Spleen (tissue), 11 donors: Measurements from ENCODE around the gene MAN2B1. TPM values are rescaled to one million over a fixed set of nuclear protein-coding genes. Genes with fewer than 3 reads are reported as not detected.

Experiments used
- DNase-seq: peaks from one replicate; pipeline ENCODE4 v3.0.0-alpha.2; 2020
- H3K27ac ChIP-seq, 8 donors: fragments of 200-600 bp; sonication (generic) in 7 of 8; 1 replicate in 4 of 8; 2 replicates in 4 of 8; pipeline versions ENCODE4 v1.5.0 to v1.8.0; 2016 to 2021; ENCODE audit warnings: inconsistent platforms in 4 of 8, mild to moderate bottlenecking in 4 of 8, moderate library complexity in 1 of 8
- H3K27me3 ChIP-seq, 7 donors: fragments of 200-600 bp; sonication (generic) in 6 of 7; replicated peaks in 1 of 7; 1 replicate in 4 of 7; 2 replicates in 3 of 7; pipeline versions ENCODE4 v1.5.0 to v1.8.0; 2016 to 2021; ENCODE audit warnings: inconsistent platforms in 3 of 7, mild to moderate bottlenecking in 1 of 7
- H3K36me3 ChIP-seq, 6 donors: fragments of 200-600 bp; sonication (generic) in 5 of 6; 1 replicate in 4 of 6; 2 replicates in 2 of 6; pipeline versions ENCODE4 v1.5.0 to v1.8.0; 2016 to 2021; ENCODE audit warnings: inconsistent platforms in 2 of 6
- H3K4me1 ChIP-seq, 6 donors: fragments of 200-600 bp; sonication (generic) in 5 of 6; 1 replicate in 3 of 6; 2 replicates in 3 of 6; pipeline versions ENCODE4 v1.5.0 to v1.8.0; 2016 to 2021; ENCODE audit warnings: inconsistent platforms in 3 of 6
- H3K4me3 ChIP-seq, 8 donors: fragments of 200-600 bp; sonication (generic) in 7 of 8; 1 replicate in 4 of 8; 2 replicates in 4 of 8; pipeline versions ENCODE4 v1.5.0 to v1.8.0; 2016 to 2021; ENCODE audit warnings: inconsistent platforms in 4 of 8, mild to moderate bottlenecking in 4 of 8, moderate library complexity in 2 of 8
- H3K9me3 ChIP-seq, 8 donors: fragments of 200-600 bp; sonication (generic) in 7 of 8; 1 replicate in 4 of 8; 2 replicates in 4 of 8; pipeline versions ENCODE4 v1.5.0 to v1.8.0; 2016 to 2021; ENCODE audit warnings: inconsistent platforms in 4 of 8
- CTCF ChIP-seq, 11 experiments: fragments of 200-600 bp in 7 of 11; fragments of 450-650 bp in 4 of 11; sonication (generic) in 4 of 11; IDR thresholded peaks in 8 of 11; conservative IDR thresholded peaks in 3 of 11; 1 replicate in 7 of 11; 2 replicates in 4 of 11; pipeline versions ENCODE4 v1.4.0 to v1.8.0; 2016 to 2021; ENCODE audit warnings: antibody characterized with exemption in 11 of 11, inconsistent platforms in 4 of 11, mild to moderate bottlenecking in 1 of 11
- POLR2A ChIP-seq, 3 donors: fragments of 450-650 bp; IDR thresholded peaks; one replicate each; pipeline ENCODE4 v1.5.1; 2017; ENCODE audit warnings: antibody characterized with exemption in 3 of 3, mild to moderate bottlenecking in 1 of 3
- POLR2AphosphoS5 ChIP-seq, 3 donors: sonication (generic); formaldehyde crosslinking; IDR thresholded peaks; one replicate each; pipeline ENCODE4 v1.5.1; 2017; ENCODE audit warnings: antibody characterized with exemption in 3 of 3
- WGBS, 5 donors: extraction: QIAGEN DNeasy Blood & Tissue Kit in 3 of 5; methylation state at CpG; one replicate each; pipeline versions ENCODE4 v1.1.5 to v1.1.7; 2013 to 2018; 5-methylcytosine and 5-hydroxymethylcytosine counted together
- intact Hi-C: fragments of 100-400 bp; cut with DNase I; formaldehyde crosslinking; loops from one replicate; pipeline ENCODE4 v1.15.0; 2023; ENCODE audit warnings: low total_unique reads
- polyA plus RNA-seq, 3 donors: library from polyadenylated mRNA; stranded (reverse); fragments of 200-250 nt; gene quantifications; one replicate each; pipeline ENCODE4 v1.2.1, GENCODE V29; 2013
- total RNA-seq, 7 donors: library from RNA; depleted of rRNA in 3 of 7; stranded (reverse); fragments of >200 nt in 3 of 7; fragmentation: NEBNext Ultra II Directional in 4 of 7; extraction: Animal tissue kit (Norgen Biotek cat#: 25700) in 4 of 7; gene quantifications; one replicate each; pipeline versions ENCODE4 v1.1.0 to v1.2.1, GENCODE V29; 2016 to 2021
- donor health status: healthy with polysubstance abuse.
- donor health status: DM: no; HTN: no; CAD: no; lungs with moderate emphysema.
- donor health status: DM: no; HTN: no; CAD: no.
- donor health status: Bipolar disorder and iron deficiency.
- donor health status: healthy.
- donor health status: DM: no; HTN: no; CAD: no.
- donor health status: DM: yes; HTN: yes; CAD: no.

Gene MAN2B1
- total and polyA plus RNA-seq, 10 donors = 50.6 to 288 (median 190) TPM

- TF ChIP-seq POLR2AphosphoS5 (IDR thresholded peaks at IDR 0.05) = no peak
- TF ChIP-seq POLR2A (IDR thresholded peaks at IDR 0.05) = no peak
- Histone ChIP-seq H3K4me3 (no peak overlapping the region), H3K4me1 (peaks cover 0 to under 1% (median 0%) of the 10 kb centered on the region in 6 donors), H3K27ac (no peak overlapping the region), H3K27me3 (no peaks in the 10 kb centered on the region), H3K9me3 (no peaks in the 10 kb centered on the region), H3K36me3 (peaks cover 0 to 6% (median 0%) of the 10 kb centered on the region in 6 donors)
- 48 to 61% (median 56%) methylated on average over 11 to 26 of the region's 26 CpGs for WGBS, 5 donors
- intact Hi-C loops = no loop called here
- peak; percentile 66 for DNase-seq
Measured at GRCh38 chr19:12689581-12690216, 23.2 kb upstream of the MAN2B1 start.

GRCh38 chr19:12689012-12689411, 22.5 kb upstream of the MAN2B1 start:
- no peak overlapping the region for H3K4me3 ChIP-seq

GRCh38 chr19:12687496-12688196, 21.1 kb upstream of the MAN2B1 start, which contains the start of gene GNG14:
Gene GNG14 (plus strand): TSS chr19:12687998. CDS start chr19:12688049, 51 bp downstream.
- no peaks in the 10 kb centered on the region for H3K4me1 ChIP-seq
- TF ChIP-seq POLR2AphosphoS5 (IDR thresholded peaks at IDR 0.05) (no peak), POLR2A (IDR thresholded peaks at IDR 0.05) (no peak), CTCF (IDR thresholded peaks at IDR 0.05 in 8 of 11, conservative IDR thresholded peaks at IDR 0.05 in 3 of 11) (no peak)
- peaks cover 0 to 6% (median 0%) of the 10 kb centered on the region in 6 donors for H3K36me3 ChIP-seq
- no peaks in the 10 kb centered on the region for H3K9me3 ChIP-seq
- H3K4me3 ChIP-seq = no peak within 1 kb of the TSS
- 81 to 89% (median 84%) methylated on average over 5 to 9 of the region's 9 CpGs for WGBS, 5 donors
- DNase-seq = no peak
- no peak within 1 kb of the TSS for H3K27ac ChIP-seq
- H3K27me3 ChIP-seq = no peaks in the 10 kb centered on the region
- intact Hi-C loops = no loop called here

More at GRCh38 chr19:12689012-12689411, 22.5 kb upstream of the MAN2B1 start:
- intact Hi-C loops = no loop called here
- Histone ChIP-seq H3K9me3 (no peaks in the 10 kb centered on the region), H3K36me3 (peaks cover 0 to 6% (median 0%) of the 10 kb centered on the region in 6 donors), H3K4me1 (no peaks in the 10 kb centered on the region), H3K27me3 (no peaks in the 10 kb centered on the region), H3K27ac (no peak overlapping the region)
- no peak for TF ChIP-seq POLR2A (IDR thresholded peaks at IDR 0.05)
- peak; percentile 62 for DNase-seq
- whole genome bisulfite sequencing, 5 donors = 66 to 93% (median 82%) methylated on average over 11 to 12 of the region's 12 CpGs

- H3K27ac ChIP-seq = no peak overlapping the region
- H3K4me3 ChIP-seq = no peak overlapping the region
- no peak for DNase-seq
- H3K36me3 ChIP-seq = peaks cover 0 to 6% (median 0%) of the 10 kb centered on the region in 6 donors
- TF ChIP-seq POLR2A (IDR thresholded peaks at IDR 0.05) (no peak), POLR2AphosphoS5 (IDR thresholded peaks at IDR 0.05) (no peak), CTCF (IDR thresholded peaks at IDR 0.05 in 8 of 11, conservative IDR thresholded peaks at IDR 0.05 in 3 of 11) (no peak)
- intact Hi-C loops = no loop called here
- H3K9me3 ChIP-seq = no peaks in the 10 kb centered on the region
- WGBS, 5 donors = 90 to 100% (median 95%) methylated on average over 2 to 3 of the region's 3 CpGs
- H3K27me3 ChIP-seq = no peaks in the 10 kb centered on the region
- peaks cover 0 to 11% (median 7%) of the 10 kb centered on the region in 6 donors for H3K4me1 ChIP-seq
Measured at GRCh38 chr19:12685831-12686230, 19.3 kb upstream of the MAN2B1 start.
